ENCODE data around the gene ZDHHC17.
"Not testable (repeated sequence)": the region's sequence is repeated elsewhere in the genome, so short reads cannot be mapped to it uniquely, and the experiment has no call there.

ZDHHC17 gene

DNA sequence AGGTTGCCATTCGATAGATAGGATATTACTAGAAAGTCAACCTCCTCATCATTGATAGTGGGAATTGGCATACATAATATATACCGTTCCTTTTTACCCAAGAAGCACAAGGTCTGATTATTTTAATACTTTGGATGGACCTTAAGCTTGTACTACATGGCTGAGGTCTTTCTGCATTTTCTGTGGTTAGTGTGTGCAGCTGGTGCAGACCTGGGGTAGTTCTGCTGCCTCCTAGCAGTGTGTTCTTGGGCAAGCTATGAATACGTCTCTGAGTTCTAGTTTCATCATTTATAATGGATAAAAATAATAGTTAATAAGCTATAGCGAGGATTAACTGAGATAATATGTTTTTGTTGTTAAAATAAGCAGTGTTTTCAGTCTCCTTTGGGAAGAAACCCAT is 2.2 kb downstream of the ZDHHC17 start:
- no peak for DNase-seq

GRCh38 chr12:76768576-76768975 is 4.7 kb downstream of the ZDHHC17 start:
- DNase-seq: no peak

GRCh38 chr12:76777765-76778216 is 13.9 kb downstream of the ZDHHC17 start:
- DNase-seq: no peak

DNA sequence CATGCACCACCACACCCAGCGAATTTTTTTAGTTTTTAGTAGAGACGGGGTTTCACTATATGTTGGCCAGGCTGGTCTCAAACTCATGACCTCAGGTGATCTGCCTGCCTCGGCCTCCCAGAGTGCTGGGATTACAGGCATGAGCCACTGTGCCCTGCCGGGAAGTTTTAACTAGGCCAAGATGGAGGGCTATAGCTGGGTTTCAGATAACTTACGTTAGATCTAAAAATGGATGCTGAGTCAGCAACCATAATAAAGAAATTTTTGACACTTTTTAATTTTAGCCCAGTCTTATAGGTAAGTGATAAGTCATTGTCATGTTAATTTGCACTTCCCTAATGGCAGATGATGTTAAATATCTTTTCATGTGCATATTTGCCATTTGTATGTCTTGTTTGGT is 14.4 kb downstream of the ZDHHC17 start:
- no peak for DNase-seq

DNA sequence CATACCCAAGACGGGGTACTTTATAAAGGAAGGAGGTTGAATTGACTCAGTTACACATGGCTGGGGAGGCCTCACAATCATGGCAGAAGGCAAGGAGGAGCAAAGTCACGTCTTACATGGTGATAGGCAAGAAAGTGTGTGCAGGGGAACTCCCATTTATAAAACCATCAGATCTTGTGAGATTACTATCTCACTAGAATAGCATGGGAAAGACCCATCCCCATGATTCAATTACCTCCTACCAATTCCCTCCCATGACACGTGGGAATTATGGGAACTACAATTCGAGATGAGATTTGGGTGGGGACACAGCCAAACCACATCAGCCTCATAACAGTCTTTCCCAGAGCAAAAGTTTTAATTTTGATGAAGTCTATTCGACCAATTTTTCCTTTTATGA is 15.4 kb downstream of the ZDHHC17 start:
- DNase-seq: not testable (repeated sequence)

DNA sequence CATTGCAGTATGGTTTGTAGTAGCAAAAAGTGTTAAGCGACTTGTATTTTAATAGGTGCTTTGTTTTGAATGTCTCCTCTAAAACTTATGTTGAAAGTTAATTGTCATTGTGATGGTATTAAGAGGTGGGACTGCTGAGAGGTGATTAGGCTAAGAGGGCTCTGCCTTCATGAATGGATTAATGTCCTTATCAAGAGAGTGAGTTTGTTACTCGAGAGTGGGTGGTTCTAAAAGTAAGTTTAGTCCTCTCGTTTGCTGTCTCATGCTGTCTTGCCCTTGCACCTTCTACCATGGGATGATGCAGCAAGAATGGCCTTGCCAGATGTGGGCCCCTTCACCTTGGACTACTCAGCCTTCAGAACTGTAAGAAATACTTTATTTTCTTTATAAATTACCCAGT is 17.4 kb downstream of the ZDHHC17 start:
- DNase-seq: no peak

- DNase-seq: no peak
Observed at GRCh38 chr12:76782526-76782925, 18.6 kb downstream of the ZDHHC17 start.

DNA sequence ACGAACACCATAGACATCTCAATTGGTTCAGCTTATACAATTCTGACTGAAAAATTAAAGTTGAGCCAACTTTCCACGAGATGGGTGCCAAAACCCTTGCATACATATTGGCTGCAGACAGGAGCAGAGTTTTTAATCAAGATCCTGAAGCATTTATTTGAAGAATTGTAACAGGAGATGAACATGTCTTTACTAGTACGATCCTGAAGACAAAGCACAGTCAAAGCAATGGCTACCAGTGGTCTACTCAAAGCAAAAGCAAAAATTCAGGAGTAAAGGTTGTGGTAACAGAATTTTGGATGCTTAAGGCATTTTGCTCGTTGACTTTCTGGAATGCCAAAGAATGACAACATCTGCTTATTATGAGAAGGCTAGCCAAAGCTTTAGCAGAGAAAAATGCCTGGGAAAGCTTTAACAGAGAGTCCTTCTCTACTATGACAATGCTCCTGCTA is 20.7 kb downstream of the ZDHHC17 start:
- DNase-seq: no peak

DNA sequence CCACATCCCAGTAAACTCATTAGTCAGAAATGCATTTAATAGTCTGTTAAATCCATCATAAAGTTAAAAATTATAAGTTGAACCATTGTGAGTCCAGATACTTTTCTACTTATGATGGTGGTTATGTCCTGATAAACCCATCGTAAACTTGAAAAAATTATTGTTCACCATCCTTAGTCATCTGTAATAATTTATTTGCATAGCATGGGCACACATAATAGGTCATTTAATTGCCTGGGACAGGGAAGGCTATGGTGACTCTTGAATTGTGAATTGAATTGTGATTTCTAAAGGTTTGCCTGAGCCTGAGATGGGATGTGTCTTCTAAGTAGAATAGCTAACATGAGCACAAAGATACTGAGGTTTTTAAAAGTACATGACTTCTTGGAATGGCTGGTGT is 21.5 kb downstream of the ZDHHC17 start:
- no peak for DNase-seq

DNA sequence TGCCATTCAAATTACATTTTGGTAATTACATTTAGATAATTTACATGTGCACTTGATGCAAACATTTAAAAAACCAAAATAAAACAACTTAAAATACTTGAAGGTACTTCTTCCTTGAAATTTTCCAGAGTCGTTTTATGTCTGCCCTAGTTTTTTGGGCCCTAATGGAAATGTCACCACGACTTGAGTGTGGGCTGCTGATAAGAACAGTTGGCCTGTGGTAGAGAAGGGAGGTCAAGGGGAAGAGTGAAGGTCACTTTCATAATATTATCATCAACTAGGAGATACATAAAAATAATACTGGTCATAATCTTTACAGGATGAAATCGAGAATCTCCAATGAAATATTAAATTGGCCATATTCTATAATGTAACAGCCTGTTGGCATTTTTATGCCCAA is 23.1 kb downstream of the ZDHHC17 start:
- DNase-seq: no peak

DNA sequence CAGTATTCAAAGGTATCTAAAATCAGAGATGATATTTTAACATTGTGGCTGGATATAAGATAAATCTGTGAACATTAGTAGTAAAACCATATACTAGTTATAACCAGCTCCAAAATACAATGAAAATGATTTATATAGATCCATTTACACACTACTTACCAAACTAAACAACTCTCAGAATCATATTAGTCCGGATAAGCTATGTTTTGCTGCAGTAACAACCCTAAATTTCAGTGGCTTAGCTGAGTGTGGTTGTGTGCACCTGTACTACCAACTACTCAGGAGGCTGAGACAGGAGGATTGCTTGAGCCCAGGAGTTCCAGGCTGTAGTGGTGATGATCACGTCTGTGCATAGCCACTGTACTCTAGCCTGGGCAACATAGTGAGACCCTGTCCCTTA is 23.8 kb downstream of the ZDHHC17 start:
- DNase-seq: no peak

DNA sequence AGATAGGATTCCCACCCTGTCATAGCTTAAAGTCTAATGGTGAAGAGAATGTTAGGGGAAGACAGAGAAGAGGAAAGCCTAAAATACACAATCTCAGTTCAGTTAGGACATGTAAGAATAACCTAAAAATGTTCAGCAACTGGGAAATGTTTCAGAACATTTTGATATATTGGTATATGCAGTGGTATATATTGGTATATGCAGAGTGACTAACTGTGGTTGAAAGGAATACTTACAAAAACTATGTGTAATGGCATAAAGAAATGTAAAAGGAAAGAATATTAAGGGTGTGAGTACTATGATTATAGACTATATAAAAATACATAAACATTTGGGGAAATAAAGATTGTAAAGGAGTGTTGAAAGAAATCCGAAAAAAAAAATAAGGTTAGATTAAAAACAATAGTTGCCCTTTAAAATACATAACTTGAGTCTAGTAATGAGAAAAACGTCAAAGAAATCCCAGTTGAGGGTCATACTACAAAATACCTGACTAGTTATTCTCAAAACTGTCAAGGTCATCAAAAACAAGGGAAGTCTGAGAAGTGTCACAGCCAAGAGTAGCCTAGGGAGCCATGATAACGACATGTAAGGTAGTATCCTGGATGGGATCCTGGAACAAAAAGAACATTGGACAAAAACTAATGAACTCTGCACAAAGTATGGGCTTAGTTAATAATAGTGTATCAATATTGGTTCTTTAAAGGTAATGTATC is 25.6 kb downstream of the ZDHHC17 start:
- no peak for DNase-seq

DNA sequence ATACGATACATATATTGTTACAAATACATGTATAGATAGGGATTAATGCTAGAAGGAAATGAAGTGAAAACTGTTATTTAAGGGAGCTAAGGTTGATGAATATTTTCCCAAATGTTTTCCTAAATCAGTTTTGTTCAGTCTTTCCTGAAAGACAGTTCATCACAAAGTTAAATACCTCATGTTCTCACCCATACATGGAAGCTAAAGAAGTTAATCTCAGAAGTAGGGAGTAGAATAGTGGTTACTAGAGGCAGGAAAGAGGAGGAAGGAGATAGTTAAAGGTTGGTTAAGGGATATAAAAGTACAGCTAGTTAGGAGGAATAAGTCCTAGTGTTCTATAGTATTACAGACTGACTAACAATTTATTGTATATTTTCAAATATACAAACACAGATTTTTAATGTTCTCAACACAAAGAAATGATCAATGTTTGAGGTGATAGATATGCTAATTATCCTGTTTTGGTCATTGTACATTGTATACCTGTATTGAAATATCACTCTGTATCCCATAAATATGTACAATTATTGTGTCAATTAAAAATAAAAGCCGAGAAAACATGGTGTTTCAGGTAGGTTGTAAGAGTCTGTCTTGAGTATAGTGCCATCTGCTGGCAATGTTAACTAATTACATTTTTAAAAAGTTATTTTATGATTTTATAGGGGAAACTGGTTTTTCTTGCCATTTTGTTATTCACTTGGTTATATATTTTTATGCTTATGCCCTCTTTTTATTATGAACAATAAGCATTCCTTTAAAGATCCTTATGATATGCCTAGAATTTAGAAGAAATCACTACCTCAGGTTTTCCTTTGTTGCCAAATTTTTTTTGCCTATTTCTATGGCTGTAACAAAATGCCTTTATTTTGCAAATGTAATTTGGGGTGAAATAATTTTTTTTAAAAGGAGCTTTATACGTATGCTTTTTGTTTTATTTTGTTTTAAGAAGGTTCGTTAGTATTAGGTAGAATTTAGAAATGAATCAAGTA is 26.9 kb downstream of the ZDHHC17 start:
- peak in 1 of 5 donors; percentile 9 for DNase-seq

DNA sequence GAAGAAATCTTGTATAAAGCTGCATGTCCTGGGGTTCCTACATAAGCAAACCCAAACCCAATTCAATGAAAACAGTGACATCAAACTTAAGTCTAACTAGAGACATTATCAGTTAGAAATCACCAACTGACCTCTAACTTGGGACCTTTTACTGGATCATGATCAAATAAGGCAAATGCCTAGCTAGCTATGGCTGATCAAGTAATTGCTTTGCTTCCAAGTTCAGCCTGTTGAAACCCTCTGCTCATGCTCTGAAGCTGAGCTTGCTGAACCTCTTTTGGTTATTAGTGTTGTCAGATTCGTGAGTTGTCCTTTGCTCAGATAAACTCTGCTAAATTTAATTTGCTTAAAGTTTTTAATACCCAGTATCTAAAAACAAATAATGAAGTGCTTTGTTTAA is 28.9 kb downstream of the ZDHHC17 start:
- no peak for DNase-seq

- DNase-seq: no peak
Observed at GRCh38 chr12:76798864-76799263, 34.9 kb downstream of the ZDHHC17 start.

GRCh38 chr12:76799362-76799761 is 35.4 kb downstream of the ZDHHC17 start:
- no peak for DNase-seq

DNA sequence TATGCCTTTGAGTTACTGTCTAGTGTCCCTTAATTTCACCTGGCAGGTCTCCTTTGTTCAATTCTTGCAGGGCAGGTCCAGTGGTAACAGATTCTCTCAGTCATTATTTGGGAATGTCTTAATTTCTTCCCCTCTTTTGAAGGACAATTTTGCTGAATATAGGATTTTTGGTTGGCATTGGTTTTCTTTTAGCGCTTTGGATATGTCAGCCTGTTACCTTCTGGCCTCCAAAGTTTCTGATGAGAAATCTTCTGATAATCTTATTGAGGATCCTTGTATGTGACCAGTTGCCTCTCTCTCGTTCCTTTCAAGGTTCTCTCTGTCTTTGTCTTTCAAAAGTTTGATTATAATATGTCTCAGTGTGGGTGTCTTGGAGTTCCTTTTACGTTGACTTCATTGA is 38.1 kb downstream of the ZDHHC17 start:
- no peak for DNase-seq

DNA sequence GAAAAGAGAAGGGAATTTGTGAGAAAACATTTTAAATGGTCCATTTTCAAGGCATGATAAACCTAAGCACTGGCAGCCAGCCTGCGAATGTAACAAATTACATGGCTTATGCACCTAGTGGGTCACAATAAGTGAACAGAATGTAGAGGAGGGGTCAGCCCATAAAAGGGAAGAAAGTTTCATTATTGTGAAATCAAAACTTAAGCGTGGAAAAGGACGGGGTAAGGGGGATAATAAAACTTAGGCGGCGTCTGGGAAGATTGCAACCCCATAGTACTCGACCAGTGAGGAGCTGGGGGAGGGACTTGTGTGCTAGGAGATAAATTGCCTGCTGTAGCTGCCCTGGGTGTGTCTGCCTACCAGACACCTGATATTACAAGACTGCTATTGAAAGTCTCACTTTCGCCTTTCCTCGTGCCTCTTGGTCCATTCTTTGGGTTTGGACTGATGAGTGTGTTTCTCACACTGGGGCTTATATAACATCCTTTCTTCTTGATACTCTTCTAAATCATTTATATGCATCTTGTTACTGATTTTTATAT is 40.6 kb downstream of the ZDHHC17 start:
- no peak for DNase-seq

- no peak for DNase-seq
Observed at GRCh38 chr12:76810671-76811419, 46.9 kb downstream of the ZDHHC17 start.

DNA sequence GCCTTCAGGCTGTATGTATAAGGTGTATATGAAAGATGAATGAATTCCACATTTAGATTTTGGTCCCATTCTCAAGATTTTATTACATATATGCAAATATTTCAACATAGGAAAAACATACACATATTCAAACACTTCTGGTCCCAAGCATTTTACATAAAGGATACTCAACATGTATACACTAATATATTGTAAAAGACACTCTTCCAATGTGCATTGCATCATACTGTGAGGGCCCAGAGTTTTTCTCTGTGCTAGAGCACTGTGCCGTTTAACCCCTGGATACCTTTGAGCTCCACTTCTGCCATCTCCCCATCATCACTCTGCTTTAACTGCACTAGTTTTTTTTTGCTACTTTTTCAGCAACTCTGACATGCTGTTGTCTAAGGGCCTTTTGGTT is 48.1 kb downstream of the ZDHHC17 start:
- DNase-seq: no peak

GRCh38 chr12:76813265-76813664 is 49.4 kb downstream of the ZDHHC17 start:
- no peak for DNase-seq

GRCh38 chr12:76813972-76814371 is 50.1 kb downstream of the ZDHHC17 start:
- no peak for DNase-seq
